Peyer's patch (tissue), 4 donors: ENCODE data around the gene NGEF.

ENCODE experiments used
- CTCF ChIP-seq, 6 experiments: fragments of 450-650 bp in 4 of 6; fragments of 200-600 bp in 2 of 6; sonication (generic) in 1 of 6; IDR thresholded peaks; one replicate each; pipeline ENCODE4 v1.5.1; 2017 to 2019; ENCODE audit warnings: antibody characterized with exemption in 6 of 6, mild to moderate bottlenecking in 3 of 6, moderate library complexity in 1 of 6
- POLR2A ChIP-seq, 2 donors: fragments of 450-650 bp; IDR thresholded peaks; one replicate each; pipeline ENCODE4 v1.5.1; 2017; ENCODE audit warnings: antibody characterized with exemption in 2 of 2, mild to moderate bottlenecking in 2 of 2, moderate library complexity in 2 of 2

GRCh38 chr2:233013650-233014049 is 594 bp upstream of the NGEF start:
- TF ChIP-seq POLR2A (IDR thresholded peaks at IDR 0.05) = no peak
- TF ChIP-seq CTCF (IDR thresholded peaks at IDR 0.05) = no peak
